Lower leg skin (tissue), 3 donors: ENCODE results near the gene CNOT9.

ENCODE experiments used
- CTCF ChIP-seq, 3 donors: fragments of 450-650 bp; IDR thresholded peaks; one replicate each; pipeline ENCODE4 v1.5.1; 2016; ENCODE audit warnings: antibody characterized with exemption in 3 of 3, mild to moderate bottlenecking in 3 of 3, moderate library complexity in 2 of 3
- POLR2A ChIP-seq, 2 donors: fragments of 450-650 bp; IDR thresholded peaks; one replicate each; pipeline ENCODE4 v1.6.1; 2016 to 2017; ENCODE audit warnings: antibody characterized with exemption in 2 of 2, mild to moderate bottlenecking in 1 of 2, moderate library complexity in 1 of 2

GRCh38 chr2:218645126-218645525 lies 76.5 kb downstream of the CNOT9 start:
- no peak for TF ChIP-seq CTCF (IDR thresholded peaks at IDR 0.05)
- TF ChIP-seq POLR2A (IDR thresholded peaks at IDR 0.05): no peak
